Small intestine (tissue), 7 donors: Measurements from ENCODE around the gene CLASRP. TPM values are rescaled to one million over a fixed set of nuclear protein-coding genes. Genes with fewer than 3 reads are reported as not detected.
A peak's percentile ranks its signal among the peaks of the same experiment; 100 is the strongest.
"Not testable (repeated sequence)": the region's sequence is repeated elsewhere in the genome, so short reads cannot be mapped to it uniquely, and the experiment has no call there.

Experiments used
- DNase-seq, 2 donors: peaks; one replicate each; pipeline versions ENCODE4 v3.0.0 to v3.0.0-alpha.2; 2013
- FAIRE-seq: peaks from 2 replicates; lab custom pipeline; 2012; peaks lifted over from hg19 to GRCh38; lab: Jason Lieb, UNC
- H3K27ac ChIP-seq, 3 donors: one replicate each; pipeline ENCODE4 v1.5.1; 2013; ENCODE audit warnings: low read length in 2 of 3, mild to moderate bottlenecking in 2 of 3, control low read depth in 1 of 3, inconsistent platforms in 1 of 3, low read depth in 1 of 3, moderate library complexity in 1 of 3
- H3K27me3 ChIP-seq, 3 donors: one replicate each; pipeline ENCODE4 v1.6.1; 2013; ENCODE audit warnings: low read length in 3 of 3, inconsistent platforms in 1 of 3; ENCODE audit not compliant: control insufficient read depth in 3 of 3, insufficient read depth in 3 of 3
- H3K36me3 ChIP-seq, 3 donors: one replicate each; pipeline ENCODE4 v1.6.1; 2013; ENCODE audit warnings: low read length in 3 of 3, inconsistent platforms in 1 of 3, low read depth in 1 of 3, mild to moderate bottlenecking in 1 of 3, moderate library complexity in 1 of 3; ENCODE audit not compliant: control insufficient read depth in 3 of 3, insufficient read depth in 2 of 3
- H3K4me1 ChIP-seq, 3 donors: one replicate each; pipeline ENCODE4 v1.6.1; 2013; ENCODE audit warnings: low read length in 2 of 3, inconsistent platforms in 1 of 3, low read depth in 1 of 3, mild to moderate bottlenecking in 1 of 3, moderate library complexity in 1 of 3; ENCODE audit not compliant: control insufficient read depth in 3 of 3, insufficient read depth in 2 of 3
- H3K4me3 ChIP-seq, 3 donors: one replicate each; pipeline ENCODE4 v1.5.1; 2013; ENCODE audit warnings: low read length in 3 of 3, control low read depth in 1 of 3, inconsistent platforms in 1 of 3, low read depth in 1 of 3, mild to moderate bottlenecking in 1 of 3, moderate library complexity in 1 of 3
- H3K9me3 ChIP-seq, 2 donors: one replicate each; pipeline ENCODE4 v1.6.1; 2013; ENCODE audit warnings: low read depth in 1 of 2, low read length in 1 of 2; ENCODE audit not compliant: control insufficient read depth in 2 of 2, insufficient read depth in 1 of 2
- WGBS, 3 donors: extraction: QIAGEN DNeasy Blood & Tissue Kit; methylation state at CpG; one replicate each; pipeline ENCODE4 v1.1.7; 2013; 5-methylcytosine and 5-hydroxymethylcytosine counted together
- polyA plus RNA-seq, 4 donors: library from polyadenylated mRNA; stranded (reverse) in 3 of 4; unstranded in 1 of 4; fragments of 200-250 nt in 3 of 4; fragments of 120-200 nt in 1 of 4; gene quantifications; one replicate each; pipeline versions ENCODE4 v1.2.1 to v1.2.3, GENCODE V29; 2013
- donor health status: healthy with polysubstance abuse.
- donor health status: control.
- donor health status: control.
- donor health status: Bipolar disorder and iron deficiency.
- donor health status: healthy.

The CLASRP gene
- polyA plus RNA-seq, 4 donors: 55.3 to 117 (median 80.4) TPM

DNA sequence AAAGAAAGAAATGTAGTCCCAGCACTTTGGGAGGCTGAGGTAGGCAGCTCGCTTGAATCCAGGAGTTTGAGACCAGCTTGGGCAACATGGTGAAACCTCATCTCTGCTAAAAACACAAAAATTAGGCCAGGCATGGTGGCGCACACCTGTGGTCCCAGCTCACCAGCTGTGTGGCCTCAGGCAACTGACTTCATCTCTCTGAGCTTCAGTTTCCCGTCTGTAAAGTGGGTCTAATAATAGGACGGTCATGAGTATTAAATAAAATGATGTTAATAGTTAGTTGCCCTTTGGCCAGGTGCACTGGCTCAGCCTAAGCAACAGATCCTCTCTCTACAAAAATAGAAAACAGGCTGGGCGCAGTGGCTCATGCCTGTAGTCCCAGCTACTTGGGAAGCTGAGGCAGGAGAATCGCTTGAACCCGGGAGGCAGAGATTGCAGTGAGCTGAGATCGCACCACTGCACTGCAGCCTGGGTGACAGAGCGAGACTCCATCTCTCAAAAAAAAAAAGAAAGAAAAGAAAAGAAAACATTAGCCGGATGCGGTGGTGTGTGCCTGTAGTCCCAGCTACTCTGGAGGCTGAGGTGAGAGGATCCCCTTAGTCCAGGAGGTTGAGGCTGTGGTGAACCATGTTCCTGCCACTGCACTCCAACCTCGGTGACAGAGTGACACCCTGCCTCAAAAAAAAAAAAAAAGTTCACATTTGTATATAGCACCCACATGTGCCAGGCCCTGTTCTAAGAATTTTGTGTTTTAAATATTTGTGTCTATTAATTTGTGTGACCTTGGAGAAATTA, 39.5 kb upstream of the CLASRP start:
- H3K9me3 ChIP-seq, H3K4me1 ChIP-seq, H3K27ac ChIP-seq, DNase-seq, FAIRE-seq, H3K27me3 ChIP-seq, H3K4me3 ChIP-seq: not testable (repeated sequence)
- 69 to 79% (median 70%) methylated on average over 12 of the region's 12 CpGs for WGBS, 3 donors
- H3K36me3 ChIP-seq: peaks cover 0 to 13% (median 0%) of the 10 kb centered on the region in 3 donors

DNA sequence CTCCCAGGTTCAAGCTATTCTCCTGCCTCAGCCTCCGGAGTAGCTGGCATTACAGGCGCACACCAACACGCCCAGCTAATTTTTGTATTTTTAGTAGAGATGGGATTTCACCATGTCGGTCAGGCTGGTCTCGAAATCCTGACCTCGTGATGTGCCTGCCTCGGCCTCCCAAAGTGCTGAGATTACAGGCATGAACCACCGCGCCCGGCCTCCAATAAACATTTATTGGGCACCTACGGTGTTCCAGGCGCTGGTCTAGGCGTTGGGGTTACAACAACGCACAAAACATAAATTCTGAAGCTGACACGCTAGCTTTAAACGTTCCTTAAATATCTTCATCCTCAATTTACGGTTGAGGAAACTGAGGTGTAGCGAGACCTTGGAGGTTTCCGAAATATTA, 38.2 kb upstream of the CLASRP start:
- not testable (repeated sequence) for DNase-seq, H3K27me3 ChIP-seq, H3K9me3 ChIP-seq, FAIRE-seq
- peak overlapping the region in 2 of 3 donors; percentile 39 to 86 for H3K27ac ChIP-seq
- 47 to 67% (median 60%) methylated on average over 19 of the region's 19 CpGs for WGBS, 3 donors
- peaks cover 0 to 13% (median 0%) of the 10 kb centered on the region in 3 donors for H3K36me3 ChIP-seq
- peaks cover 2 to 16% (median 6%) of the 10 kb centered on the region in 3 donors for H3K4me1 ChIP-seq
- H3K4me3 ChIP-seq: peak overlapping the region in 1 of 3 donors; percentile 22

DNA sequence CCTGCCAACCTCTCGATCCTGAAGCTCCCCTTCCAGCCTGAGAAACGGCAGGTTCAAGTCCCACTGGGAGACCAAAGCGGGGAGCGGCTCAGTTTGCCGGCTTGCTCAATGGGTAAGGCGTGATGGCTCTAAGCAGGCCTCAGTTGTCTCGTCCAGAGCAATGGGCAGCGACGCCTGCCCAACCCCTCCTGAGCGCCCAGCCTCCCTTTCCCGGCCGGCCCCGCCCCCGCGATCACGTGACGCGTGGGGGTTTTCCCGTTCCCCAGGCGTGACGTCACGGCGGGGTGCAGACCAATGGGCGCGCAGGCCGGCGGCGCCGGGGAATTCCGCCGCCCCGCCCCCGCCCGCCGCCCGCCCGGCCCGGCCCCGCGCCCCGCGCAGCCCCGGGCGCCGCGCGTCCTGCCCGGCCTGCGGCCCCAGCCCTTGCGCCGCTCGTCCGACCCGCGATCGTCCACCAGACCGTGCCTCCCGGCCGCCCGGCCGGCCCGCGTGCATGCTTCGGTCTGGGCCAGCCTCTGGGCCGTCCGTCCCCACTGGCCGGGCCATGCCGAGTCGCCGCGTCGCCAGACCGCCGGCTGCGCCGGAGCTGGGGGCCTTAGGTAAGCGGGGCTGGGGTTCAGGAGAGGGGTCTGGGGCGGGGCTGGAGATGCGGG, 37.6 kb upstream of the CLASRP start, which contains the start of gene RELB:
Gene RELB (plus strand): TSS at position 378 of the 653 bp plus-strand sequence. CDS start 116 bp downstream, at position 494.
- FAIRE-seq: no peak
- Histone ChIP-seq H3K4me3 (peak within 1 kb of the TSS; percentile 66 to 94 (median 90)), H3K27me3 (no peaks in the 10 kb centered on the region), H3K9me3 (no peaks in the 10 kb centered on the region), H3K36me3 (peaks cover 0 to 12% (median 3%) of the 10 kb centered on the region in 3 donors), H3K4me1 (peaks cover 2 to 21% (median 6%) of the 10 kb centered on the region in 3 donors), H3K27ac (peak within 1 kb of the TSS; percentile 97 to 99 (median 99))
- WGBS, 3 donors: 1 to 2% (median 2%) methylated on average over 32 to 79 of the region's 79 CpGs
- peak; percentile 91 to 94 for DNase-seq

DNA sequence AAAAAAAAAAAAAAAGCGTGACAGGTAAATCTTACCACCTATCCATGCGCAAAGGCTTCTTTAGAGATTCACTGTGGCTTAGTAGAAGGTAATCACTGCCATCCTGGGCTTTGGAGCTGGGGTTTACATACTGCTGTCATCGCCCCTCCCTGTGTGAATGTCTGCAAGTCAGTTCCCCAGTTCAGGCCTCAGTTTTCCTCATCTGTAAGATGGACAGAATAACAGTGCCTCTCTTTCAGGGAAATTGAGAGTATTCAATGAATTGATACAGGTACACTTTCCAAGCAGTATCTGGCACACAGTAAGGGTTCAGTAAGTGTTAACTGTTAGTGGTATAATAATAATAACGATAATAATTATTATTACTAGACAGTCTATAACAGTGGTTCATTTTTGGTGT, 35.4 kb upstream of the CLASRP start:
- DNase-seq (no peak), FAIRE-seq (no peak)
- Histone ChIP-seq H3K36me3 (peaks cover 0 to 13% (median 5%) of the 10 kb centered on the region in 3 donors), H3K4me1 (peaks cover 2 to 43% (median 6%) of the 10 kb centered on the region in 3 donors), H3K27me3 (no peaks in the 10 kb centered on the region), H3K9me3 (no peaks in the 10 kb centered on the region), H3K27ac (no peak overlapping the region), H3K4me3 (no peak overlapping the region)
- 92 to 93% (median 92%) methylated on average over 4 of the region's 4 CpGs for WGBS, 3 donors

DNA sequence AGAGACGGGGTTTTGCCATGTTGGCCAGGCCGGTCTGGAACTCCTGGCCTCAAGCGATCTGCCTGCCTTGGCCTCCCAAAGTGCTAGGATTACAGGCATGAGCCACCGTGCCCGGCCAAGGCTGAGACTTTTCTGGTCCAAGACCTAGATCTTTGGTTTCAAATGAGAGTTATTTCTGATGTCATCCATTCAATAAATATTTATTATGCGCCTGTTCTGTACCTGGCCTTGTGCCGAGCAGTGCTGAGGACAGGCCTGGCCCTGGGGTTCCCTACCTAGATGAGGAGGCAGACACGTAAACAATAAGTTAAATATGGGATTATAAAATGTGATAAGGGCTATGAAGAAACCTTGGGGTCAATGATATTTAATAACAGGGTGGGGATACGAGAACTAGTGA, 33.1 kb upstream of the CLASRP start:
- Histone ChIP-seq H3K27ac (peak overlapping the region; percentile 91 to 96 (median 92)), H3K4me1 (peaks cover 5 to 53% (median 7%) of the 10 kb centered on the region in 3 donors), H3K9me3 (no peaks in the 10 kb centered on the region), H3K36me3 (peaks cover 0 to 18% (median 5%) of the 10 kb centered on the region in 3 donors), H3K4me3 (no peak overlapping the region), H3K27me3 (no peaks in the 10 kb centered on the region)
- WGBS, 3 donors: 25 to 60% (median 33%) methylated on average over 9 of the region's 9 CpGs
- DNase-seq (peak; percentile 86 to 96), FAIRE-seq (peak; percentile 76)

DNA sequence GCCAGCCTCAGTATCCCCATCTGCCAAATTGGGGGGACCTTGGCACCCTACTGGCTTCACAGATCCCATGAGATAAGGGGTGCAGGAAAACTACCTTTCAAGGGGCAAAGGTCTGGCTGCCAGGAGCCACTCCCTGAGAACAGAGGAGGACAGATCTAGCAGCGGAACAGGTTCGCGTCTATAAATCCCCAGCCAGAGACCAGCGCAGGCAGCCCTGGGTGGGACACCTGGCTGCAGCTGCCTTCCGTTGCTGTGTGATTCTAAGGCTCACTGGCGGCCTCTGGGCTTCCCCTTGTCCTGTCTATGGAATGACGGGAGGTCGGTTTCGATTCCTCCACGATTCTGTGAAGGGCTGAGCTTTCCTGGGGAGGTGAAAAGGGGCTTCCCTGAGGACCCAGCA, 30.3 kb upstream of the CLASRP start:
- DNase-seq: peak; percentile 89 to 96
- peak overlapping the region in 1 of 3 donors; percentile 32 for H3K4me3 ChIP-seq
- 23 to 59% (median 37%) methylated on average over 10 of the region's 10 CpGs for WGBS, 3 donors
- peaks cover 2 to 44% (median 5%) of the 10 kb centered on the region in 3 donors for H3K4me1 ChIP-seq
- no peaks in the 10 kb centered on the region for H3K9me3 ChIP-seq
- peaks cover 2 to 26% (median 5%) of the 10 kb centered on the region in 3 donors for H3K36me3 ChIP-seq
- no peaks in the 10 kb centered on the region for H3K27me3 ChIP-seq
- peak overlapping the region; percentile 84 to 96 (median 86) for H3K27ac ChIP-seq
- no peak for FAIRE-seq

DNA sequence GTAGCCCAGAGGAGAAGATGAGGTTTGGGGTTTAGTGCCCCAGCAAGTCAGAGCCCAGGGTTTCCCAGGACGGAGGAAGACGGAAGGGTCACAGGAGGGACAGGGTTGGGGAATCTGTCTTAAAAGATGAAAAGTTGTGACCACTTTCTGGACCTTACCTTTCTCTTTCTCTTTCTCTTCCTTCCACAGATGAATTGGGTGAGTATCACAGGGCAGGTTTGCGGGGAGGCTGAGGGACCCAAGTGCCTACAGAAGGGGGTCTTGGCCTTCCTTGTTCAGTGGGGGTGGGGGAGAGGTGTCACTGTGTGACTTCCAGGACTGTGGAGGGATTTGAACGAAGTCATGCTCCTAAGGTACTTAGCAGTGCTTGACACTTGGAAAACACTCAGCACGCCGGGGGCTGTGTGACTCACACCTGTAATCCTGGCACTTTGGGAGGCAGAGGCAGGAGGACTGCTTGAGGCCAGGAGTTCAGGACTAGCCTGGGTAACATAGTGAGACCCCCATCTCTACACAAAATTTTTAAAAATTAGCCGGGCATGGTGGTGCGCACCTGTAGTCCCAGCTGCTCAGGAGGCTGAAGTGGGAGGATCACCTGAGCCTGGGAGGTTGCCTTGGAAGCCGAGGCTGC, 29.1 kb upstream of the CLASRP start:
- H3K27ac ChIP-seq: peak overlapping the region in 1 of 3 donors; percentile 6
- 83 to 92% (median 90%) methylated on average over 9 of the region's 9 CpGs for WGBS, 3 donors
- no peak for FAIRE-seq
- H3K4me1 ChIP-seq: peaks cover 2 to 44% (median 5%) of the 10 kb centered on the region in 3 donors
- H3K27me3 ChIP-seq: no peaks in the 10 kb centered on the region
- H3K9me3 ChIP-seq: no peaks in the 10 kb centered on the region
- no peak for DNase-seq
- H3K4me3 ChIP-seq: no peak overlapping the region
- H3K36me3 ChIP-seq: peaks cover 4 to 28% (median 5%) of the 10 kb centered on the region in 3 donors

DNA sequence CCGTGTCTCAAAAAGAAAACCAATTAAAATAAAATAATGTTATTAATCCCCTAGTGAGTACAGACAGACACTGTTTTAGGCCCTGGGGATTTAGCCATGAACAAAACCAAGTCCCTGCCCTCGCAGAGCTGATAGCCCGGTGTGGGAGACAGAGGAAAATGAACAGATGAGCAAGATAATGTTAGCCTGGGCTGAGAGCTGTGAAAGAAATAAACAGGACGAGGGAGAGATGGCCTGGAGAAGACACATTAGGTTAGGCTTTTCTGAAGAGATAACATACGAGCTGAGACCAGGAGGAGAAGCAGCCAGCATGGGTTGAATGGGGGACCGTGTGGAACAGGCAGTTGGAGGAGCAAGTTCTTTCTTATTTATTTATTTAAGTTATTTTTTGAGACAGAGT, 28.5 kb upstream of the CLASRP start:
- Histone ChIP-seq H3K27me3 (no peaks in the 10 kb centered on the region), H3K36me3 (peaks cover 4 to 29% (median 5%) of the 10 kb centered on the region in 3 donors)
- no peak for FAIRE-seq

More for the DNA sequence above, 28.5 kb upstream of the CLASRP start:
- Histone ChIP-seq H3K4me1 (peaks cover 0 to 41% (median 5%) of the 10 kb centered on the region in 3 donors), H3K27ac (no peak overlapping the region), H3K4me3 (no peak overlapping the region), H3K9me3 (no peaks in the 10 kb centered on the region)
- WGBS, 3 donors: 66 to 83% (median 70%) methylated on average over 6 of the region's 6 CpGs
- no peak for DNase-seq
